SK-N-SH treated with all-trans-retinoic acid at 6 μM for 48 hours (cell line): ENCODE data around the gene FDXR.

Experiments used
- BACH2 ChIP-seq: fragments of 250-450 bp; sonication (Bioruptor Pico); IDR thresholded peaks from 2 replicates; pipeline ENCODE4 v1.9.0; 2021; ENCODE audit warnings: mild to moderate bottlenecking, borderline replicate concordance
- ISL1 ChIP-seq: fragments of 250-450 bp; sonication (Bioruptor Pico); IDR thresholded peaks from 2 replicates; pipeline ENCODE4 v2.1.2; 2022; ENCODE audit warnings: mild to moderate bottlenecking, moderate library complexity
- PPARA ChIP-seq: fragments of 250-450 bp; sonication (Bioruptor Pico); IDR thresholded peaks from 2 replicates; pipeline ENCODE4 v1.5.0; 2020; ENCODE audit warnings: mild to moderate bottlenecking, borderline replicate concordance
- RARB ChIP-seq: fragments of 250-450 bp; sonication (Bioruptor Pico); IDR thresholded peaks from 2 replicates; pipeline ENCODE4 v1.8.0; 2021; ENCODE audit warnings: mild to moderate bottlenecking, moderate library complexity
- TCF4 ChIP-seq: fragments of 250-450 bp; sonication (Bioruptor Pico); IDR thresholded peaks from 2 replicates; pipeline ENCODE4 v1.8.0; 2021; ENCODE audit warnings: mild to moderate bottlenecking, moderate library complexity, borderline replicate concordance
- TOX ChIP-seq: fragments of 250-450 bp; sonication (Bioruptor Pico); IDR thresholded peaks from 2 replicates; pipeline ENCODE4 v1.8.0; 2021; ENCODE audit warnings: mild to moderate bottlenecking, moderate library complexity, borderline replicate concordance
- ZC3H10 ChIP-seq: fragments of 250-450 bp; sonication (Bioruptor Pico); IDR thresholded peaks from 2 replicates; pipeline ENCODE4 v1.5.1; 2021; ENCODE audit warnings: mild to moderate bottlenecking, moderate library complexity
- ZFP3 ChIP-seq: fragments of 250-450 bp; sonication (Bioruptor Pico); IDR thresholded peaks from 2 replicates; pipeline ENCODE4 v1.5.0; 2020; ENCODE audit warnings: mild to moderate bottlenecking, moderate library complexity
- ZFP30 ChIP-seq: fragments of 450-650 bp; formaldehyde crosslinking; IDR thresholded peaks from 2 replicates; pipeline ENCODE4 v1.5.0; 2022; ENCODE audit warnings: mild to moderate bottlenecking, moderate library complexity
- ZNF565 ChIP-seq: fragments of 450-650 bp; formaldehyde crosslinking; conservative IDR thresholded peaks from 2 replicates; pipeline ENCODE4 v1.5.0; 2020; ENCODE audit warnings: low read depth, mild to moderate bottlenecking, moderate library complexity
- ZNF8 ChIP-seq: fragments of 450-650 bp; formaldehyde crosslinking; IDR thresholded peaks from 2 replicates; pipeline ENCODE4 v1.5.0; 2020; ENCODE audit warnings: mild to moderate bottlenecking, moderate library complexity
- TF ChIP-seq, protein P1 (sequence below): fragments of 250-450 bp; sonication (Bioruptor Pico); IDR thresholded peaks from 2 replicates; pipeline ENCODE4 v1.8.0; 2020; ENCODE audit warnings: mild to moderate bottlenecking, moderate library complexity, borderline replicate concordance
- TF ChIP-seq, protein P2 (sequence below): fragments of 250-450 bp; sonication (Bioruptor Pico); IDR thresholded peaks from 2 replicates; pipeline ENCODE4 v1.5.1; 2020; ENCODE audit warnings: low read depth, mild to moderate bottlenecking, moderate library complexity
- TF ChIP-seq, protein P3 (sequence below): fragments of 250-450 bp; sonication (Bioruptor Pico); IDR thresholded peaks from 2 replicates; pipeline ENCODE4 v1.5.1; 2021; ENCODE audit warnings: mild to moderate bottlenecking, moderate library complexity

DNA sequence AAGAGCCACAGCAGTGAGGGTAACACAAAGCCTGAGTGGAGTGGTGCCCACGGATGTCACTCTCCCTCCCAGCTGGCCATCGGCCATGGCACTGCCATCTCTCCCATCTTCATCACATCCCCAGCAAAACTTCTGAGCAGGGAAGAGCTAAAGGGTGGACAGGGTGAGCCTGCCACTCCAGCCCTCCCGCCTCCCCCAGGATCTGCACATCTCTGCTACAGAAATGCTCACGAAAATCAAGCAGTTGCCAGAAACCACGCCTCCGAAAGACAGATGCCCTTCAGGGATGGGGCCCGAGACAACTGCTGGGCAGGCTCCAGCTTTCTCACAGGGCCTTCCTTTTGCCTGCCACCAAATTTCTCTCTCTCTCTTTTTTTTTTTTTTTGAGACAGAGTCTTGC lies 16.7 kb downstream of the FDXR start:
- TF ChIP-seq TCF4 (CRISPR knock-in tag) = no peak
- TF ChIP-seq, protein P1, sequence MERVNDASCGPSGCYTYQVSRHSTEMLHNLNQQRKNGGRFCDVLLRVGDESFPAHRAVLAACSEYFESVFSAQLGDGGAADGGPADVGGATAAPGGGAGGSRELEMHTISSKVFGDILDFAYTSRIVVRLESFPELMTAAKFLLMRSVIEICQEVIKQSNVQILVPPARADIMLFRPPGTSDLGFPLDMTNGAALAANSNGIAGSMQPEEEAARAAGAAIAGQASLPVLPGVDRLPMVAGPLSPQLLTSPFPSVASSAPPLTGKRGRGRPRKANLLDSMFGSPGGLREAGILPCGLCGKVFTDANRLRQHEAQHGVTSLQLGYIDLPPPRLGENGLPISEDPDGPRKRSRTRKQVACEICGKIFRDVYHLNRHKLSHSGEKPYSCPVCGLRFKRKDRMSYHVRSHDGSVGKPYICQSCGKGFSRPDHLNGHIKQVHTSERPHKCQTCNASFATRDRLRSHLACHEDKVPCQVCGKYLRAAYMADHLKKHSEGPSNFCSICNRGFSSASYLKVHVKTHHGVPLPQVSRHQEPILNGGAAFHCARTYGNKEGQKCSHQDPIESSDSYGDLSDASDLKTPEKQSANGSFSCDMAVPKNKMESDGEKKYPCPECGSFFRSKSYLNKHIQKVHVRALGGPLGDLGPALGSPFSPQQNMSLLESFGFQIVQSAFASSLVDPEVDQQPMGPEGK (CRISPR knock-in tag) = no peak
- TF ChIP-seq PPARA (CRISPR knock-in tag) = no peak
- TF ChIP-seq ZC3H10 (CRISPR knock-in tag) = no peak
- no peak for TF ChIP-seq ZFP3 (CRISPR knock-in tag)
- no peak for TF ChIP-seq ZFP30 (CRISPR knock-in tag)
- TF ChIP-seq ISL1 (CRISPR knock-in tag) = no peak
- TF ChIP-seq TOX (CRISPR knock-in tag) = no peak
- TF ChIP-seq ZNF565 = no peak
- no peak for TF ChIP-seq RARB
- TF ChIP-seq, protein P2, sequence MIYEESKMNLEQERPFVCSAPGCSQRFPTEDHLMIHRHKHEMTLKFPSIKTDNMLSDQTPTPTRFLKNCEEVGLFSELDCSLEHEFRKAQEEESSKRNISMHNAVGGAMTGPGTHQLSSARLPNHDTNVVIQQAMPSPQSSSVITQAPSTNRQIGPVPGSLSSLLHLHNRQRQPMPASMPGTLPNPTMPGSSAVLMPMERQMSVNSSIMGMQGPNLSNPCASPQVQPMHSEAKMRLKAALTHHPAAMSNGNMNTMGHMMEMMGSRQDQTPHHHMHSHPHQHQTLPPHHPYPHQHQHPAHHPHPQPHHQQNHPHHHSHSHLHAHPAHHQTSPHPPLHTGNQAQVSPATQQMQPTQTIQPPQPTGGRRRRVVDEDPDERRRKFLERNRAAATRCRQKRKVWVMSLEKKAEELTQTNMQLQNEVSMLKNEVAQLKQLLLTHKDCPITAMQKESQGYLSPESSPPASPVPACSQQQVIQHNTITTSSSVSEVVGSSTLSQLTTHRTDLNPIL (CRISPR knock-in tag) = no peak
- TF ChIP-seq BACH2 (CRISPR knock-in tag) = no peak
- TF ChIP-seq, protein P3, sequence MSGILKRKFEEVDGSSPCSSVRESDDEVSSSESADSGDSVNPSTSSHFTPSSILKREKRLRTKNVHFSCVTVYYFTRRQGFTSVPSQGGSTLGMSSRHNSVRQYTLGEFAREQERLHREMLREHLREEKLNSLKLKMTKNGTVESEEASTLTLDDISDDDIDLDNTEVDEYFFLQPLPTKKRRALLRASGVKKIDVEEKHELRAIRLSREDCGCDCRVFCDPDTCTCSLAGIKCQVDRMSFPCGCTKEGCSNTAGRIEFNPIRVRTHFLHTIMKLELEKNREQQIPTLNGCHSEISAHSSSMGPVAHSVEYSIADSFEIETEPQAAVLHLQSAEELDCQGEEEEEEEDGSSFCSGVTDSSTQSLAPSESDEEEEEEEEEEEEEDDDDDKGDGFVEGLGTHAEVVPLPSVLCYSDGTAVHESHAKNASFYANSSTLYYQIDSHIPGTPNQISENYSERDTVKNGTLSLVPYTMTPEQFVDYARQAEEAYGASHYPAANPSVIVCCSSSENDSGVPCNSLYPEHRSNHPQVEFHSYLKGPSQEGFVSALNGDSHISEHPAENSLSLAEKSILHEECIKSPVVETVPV (CRISPR knock-in tag) = no peak
- no peak for TF ChIP-seq ZNF8 (CRISPR knock-in tag)
